Activated CD4-positive, alpha-beta T cell treated with anti-CD3 and anti-CD28 coated beads, Interleukin-2, amount 10 ng/mL, durations not matched to agents 7 days and 5 days (primary cell): ENCODE data around the gene PSTPIP1. TPM values are rescaled to one million over a fixed set of nuclear protein-coding genes. Genes with fewer than 3 reads are reported as not detected.
A peak's percentile ranks its signal among the peaks of the same experiment; 100 is the strongest.

Experiments
- CTCF ChIA-PET: fragments of 350-600 bp; sonication (Branson Sonifier 250); formaldehyde crosslinking; loops from one replicate; lab custom pipeline; 2021; ENCODE audit warnings: antibody characterized with exemption; lab: Charles Lee
- POLR2A ChIA-PET: fragments of 350-600 bp; sonication (Branson Sonifier 250); formaldehyde crosslinking; loops from one replicate; lab custom pipeline; 2021; ENCODE audit warnings: antibody characterized with exemption; lab: Charles Lee
- DNase-seq: peaks from one replicate; pipeline ENCODE4 v3.0.0-alpha.2; 2020
- H3K27ac Mint-ChIP-seq: one replicate; pipeline ENCODE4 v1.8.0; 2021; ENCODE audit warnings: mild to moderate bottlenecking, moderate library complexity, mixed read lengths
- H3K27me3 Mint-ChIP-seq: one replicate; pipeline ENCODE4 v1.8.0; 2021; ENCODE audit warnings: mixed read lengths
- H3K36me3 Mint-ChIP-seq: one replicate; pipeline ENCODE4 v1.8.0; 2021; ENCODE audit warnings: low read depth, mixed read lengths
- H3K4me1 Mint-ChIP-seq: one replicate; pipeline ENCODE4 v1.8.0; 2021; ENCODE audit warnings: mixed read lengths
- H3K4me3 Mint-ChIP-seq: one replicate; pipeline ENCODE4 v1.8.0; 2021; ENCODE audit warnings: mild to moderate bottlenecking, moderate library complexity, mixed read lengths
- H3K9me3 Mint-ChIP-seq: one replicate; pipeline ENCODE4 v1.8.0; 2021; ENCODE audit warnings: mixed read lengths
- total RNA-seq, 2 experiments: library from RNA; stranded (reverse); gene quantifications; one replicate each; pipeline ENCODE4 v1.2.3, GENCODE V29; 2021

Gene PSTPIP1
- total RNA-seq, 2 experiments from 2014 or later, result 135 to 176 TPM

GRCh38 chr15:77025083-77025901, 30.4 kb downstream of the PSTPIP1 start:
- POLR2A ChIA-PET, result no interaction called here
- CTCF ChIA-PET, result interaction anchor here (1.1 to 3.1 kb wide), 5 partner anchors 8 to 518 kb away, joined by 3 to 16 read pairs (median 10); partner anchors contain the start of gene PSTPIP1
- Mint-ChIP-seq H3K4me3 (no peak overlapping the region), H3K27me3 (no peaks in the 10 kb centered on the region), H3K9me3 (no peaks in the 10 kb centered on the region), H3K36me3 (peaks cover 61% of the 10 kb centered on the region), H3K27ac (peak overlapping the region; percentile 46), H3K4me1 (peaks cover 48% of the 10 kb centered on the region)
- no peak for DNase-seq

GRCh38 chr15:77025941-77026411, 31.1 kb downstream of the PSTPIP1 start:
- H3K9me3 Mint-ChIP-seq, result no peaks in the 10 kb centered on the region
- peaks cover 58% of the 10 kb centered on the region for H3K36me3 Mint-ChIP-seq
- DNase-seq, result no peak
- ChIA-PET POLR2A (no interaction called here), CTCF (no interaction called here)
- no peak overlapping the region for H3K27ac Mint-ChIP-seq
- no peak overlapping the region for H3K4me3 Mint-ChIP-seq
- H3K27me3 Mint-ChIP-seq, result no peaks in the 10 kb centered on the region
- peaks cover 43% of the 10 kb centered on the region for H3K4me1 Mint-ChIP-seq

DNA sequence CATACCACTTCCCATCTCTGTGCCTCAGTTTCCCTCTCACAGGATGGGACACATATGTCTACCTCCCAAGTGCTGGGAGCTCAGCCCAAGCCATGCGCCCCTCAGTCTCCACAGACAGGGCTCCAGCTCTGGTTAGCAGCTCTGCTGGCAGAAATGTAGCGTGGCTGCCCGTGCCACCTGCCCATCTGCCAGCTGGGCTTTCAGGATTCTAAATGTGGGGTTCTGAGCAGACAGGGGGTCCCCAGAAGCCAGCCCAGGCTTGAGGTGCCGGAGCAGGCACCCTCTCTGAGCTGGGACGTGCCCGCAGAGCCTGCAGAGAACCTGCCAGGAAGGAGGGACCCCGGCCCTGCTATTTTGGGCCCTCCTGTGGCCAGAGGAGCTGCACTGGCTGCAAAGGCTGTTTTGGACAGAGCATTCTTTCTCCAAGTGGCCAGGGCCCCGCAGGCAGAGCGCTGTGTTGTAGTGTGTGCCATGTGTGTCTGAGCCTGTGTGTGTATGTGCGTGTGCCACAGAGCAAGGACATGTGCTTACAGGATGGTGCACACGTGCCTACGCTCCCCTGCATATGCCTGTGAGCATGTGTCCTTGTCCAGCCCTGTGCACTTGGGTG, 31.7 kb downstream of the PSTPIP1 start:
- no peaks in the 10 kb centered on the region for H3K9me3 Mint-ChIP-seq
- no peak overlapping the region for H3K27ac Mint-ChIP-seq
- H3K4me3 Mint-ChIP-seq, result no peak overlapping the region
- no peak for DNase-seq
- POLR2A ChIA-PET, result no interaction called here
- H3K4me1 Mint-ChIP-seq, result peaks cover 40% of the 10 kb centered on the region
- H3K27me3 Mint-ChIP-seq, result no peaks in the 10 kb centered on the region
- CTCF ChIA-PET, result no interaction called here
- peaks cover 60% of the 10 kb centered on the region for H3K36me3 Mint-ChIP-seq

GRCh38 chr15:77027111-77027696, 32.3 kb downstream of the PSTPIP1 start:
- no peaks in the 10 kb centered on the region for H3K9me3 Mint-ChIP-seq
- no peak overlapping the region for H3K4me3 Mint-ChIP-seq
- H3K4me1 Mint-ChIP-seq, result peaks cover 34% of the 10 kb centered on the region
- H3K27me3 Mint-ChIP-seq, result no peaks in the 10 kb centered on the region
- DNase-seq, result no peak
- H3K27ac Mint-ChIP-seq, result no peak overlapping the region
- H3K36me3 Mint-ChIP-seq, result peaks cover 57% of the 10 kb centered on the region
- CTCF ChIA-PET, result no interaction called here
- POLR2A ChIA-PET, result no interaction called here

DNA sequence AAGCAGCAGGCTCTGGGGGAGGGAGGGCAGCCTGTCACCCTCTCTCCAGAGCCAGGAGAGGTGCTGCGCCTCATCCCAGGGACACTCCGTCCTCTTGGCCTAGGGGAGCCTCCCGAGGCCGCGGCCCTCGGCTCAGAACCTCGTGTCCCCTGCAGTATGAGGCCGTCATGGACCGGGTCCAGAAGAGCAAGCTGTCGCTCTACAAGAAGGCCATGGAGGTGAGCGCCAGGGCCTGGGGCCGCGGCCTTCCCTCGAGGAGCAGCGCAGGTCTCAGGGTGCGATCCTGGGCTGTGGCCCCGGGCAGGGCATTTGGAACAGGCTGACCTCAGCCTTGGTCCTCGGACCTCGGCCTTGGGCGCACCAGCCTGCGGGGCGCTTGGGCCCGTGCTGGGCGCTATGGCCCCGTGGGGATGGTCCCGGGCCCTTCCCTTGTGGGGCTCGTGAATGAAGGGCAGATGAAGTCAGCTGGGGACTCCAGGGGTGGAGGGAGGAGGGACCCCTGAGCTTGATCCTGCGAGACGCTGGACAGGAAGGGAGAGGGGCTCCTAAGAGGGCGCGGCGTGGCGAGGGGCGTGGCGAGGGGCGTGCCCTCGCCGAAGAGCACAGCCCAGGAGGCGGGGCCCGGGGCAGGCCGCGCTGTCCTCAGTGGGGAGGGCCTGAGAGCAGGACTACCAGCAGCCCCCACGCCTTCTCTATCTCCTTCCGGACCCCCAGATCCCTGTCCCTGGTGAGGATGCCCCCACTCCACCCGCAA, 32.9 kb downstream of the PSTPIP1 start:
- no peak for DNase-seq
- Mint-ChIP-seq H3K27me3 (no peaks in the 10 kb centered on the region), H3K4me3 (no peak overlapping the region), H3K27ac (no peak overlapping the region), H3K9me3 (no peaks in the 10 kb centered on the region), H3K4me1 (peaks cover 27% of the 10 kb centered on the region), H3K36me3 (peaks cover 58% of the 10 kb centered on the region)
- POLR2A ChIA-PET, result no interaction called here
- CTCF ChIA-PET, result no interaction called here

GRCh38 chr15:77028451-77029165, 33.7 kb downstream of the PSTPIP1 start:
- POLR2A ChIA-PET, result no interaction called here
- H3K4me3 Mint-ChIP-seq, result no peak overlapping the region
- no peak overlapping the region for H3K27ac Mint-ChIP-seq
- H3K4me1 Mint-ChIP-seq, result peaks cover 20% of the 10 kb centered on the region
- no peak for DNase-seq
- CTCF ChIA-PET, result interaction anchor here (0.8 to 1.1 kb wide), 2 partner anchors 13 to 55 kb away, joined by 3 read pairs; no protein-coding TSS in a partner anchor
- no peaks in the 10 kb centered on the region for H3K9me3 Mint-ChIP-seq
- H3K27me3 Mint-ChIP-seq, result no peaks in the 10 kb centered on the region
- H3K36me3 Mint-ChIP-seq, result peaks cover 57% of the 10 kb centered on the region

GRCh38 chr15:77029166-77030047, 34.5 kb downstream of the PSTPIP1 start:
- Mint-ChIP-seq H3K9me3 (no peaks in the 10 kb centered on the region), H3K4me1 (peaks cover 12% of the 10 kb centered on the region), H3K4me3 (no peak overlapping the region), H3K36me3 (peaks cover 57% of the 10 kb centered on the region), H3K27me3 (no peaks in the 10 kb centered on the region), H3K27ac (peak overlapping the region; percentile 36)
- POLR2A ChIA-PET, result no interaction called here
- no peak for DNase-seq
- CTCF ChIA-PET, result interaction anchor here (0.8 to 1.2 kb wide), 3 partner anchors 14 to 56 kb away, joined by 3 read pairs; no protein-coding TSS in a partner anchor

GRCh38 chr15:77030048-77030927, 35.4 kb downstream of the PSTPIP1 start:
- Mint-ChIP-seq H3K36me3 (peaks cover 64% of the 10 kb centered on the region), H3K9me3 (no peaks in the 10 kb centered on the region), H3K4me1 (peaks cover 12% of the 10 kb centered on the region), H3K27me3 (no peaks in the 10 kb centered on the region), H3K4me3 (no peak overlapping the region), H3K27ac (no peak overlapping the region)
- DNase-seq, result no peak
- POLR2A ChIA-PET, result no interaction called here
- CTCF ChIA-PET, result interaction anchor here (0.5 to 2.8 kb wide), 7 partner anchors 8 to 225 kb away, joined by 3 to 12 read pairs (median 4); partner anchors contain the start of gene PSTPIP1

- CTCF ChIA-PET, result interaction anchor here (0.5 to 2.8 kb wide), 8 partner anchors 8 to 225 kb away, joined by 3 to 12 read pairs (median 4); partner anchors contain the start of gene PSTPIP1
- Mint-ChIP-seq H3K27me3 (no peaks in the 10 kb centered on the region), H3K36me3 (peaks cover 64% of the 10 kb centered on the region), H3K4me3 (no peak overlapping the region), H3K27ac (no peak overlapping the region), H3K9me3 (peaks cover 1% of the 10 kb centered on the region), H3K4me1 (peaks cover 11% of the 10 kb centered on the region)
- POLR2A ChIA-PET, result no interaction called here
- no peak for DNase-seq
Observed at GRCh38 chr15:77030928-77031375, 36.0 kb downstream of the PSTPIP1 start.

- H3K4me3 Mint-ChIP-seq, result no peak overlapping the region
- DNase-seq, result peak; percentile 47
- CTCF ChIA-PET, result interaction anchor here (1.1 to 2.8 kb wide), 7 partner anchors 9 to 58 kb away, joined by 3 to 12 read pairs (median 4); partner anchors contain the start of gene PSTPIP1
- POLR2A ChIA-PET, result no interaction called here
- H3K9me3 Mint-ChIP-seq, result peaks cover 2% of the 10 kb centered on the region
- H3K27me3 Mint-ChIP-seq, result no peaks in the 10 kb centered on the region
- peaks cover 67% of the 10 kb centered on the region for H3K36me3 Mint-ChIP-seq
- peaks cover 9% of the 10 kb centered on the region for H3K4me1 Mint-ChIP-seq
- H3K27ac Mint-ChIP-seq, result no peak overlapping the region
Observed at GRCh38 chr15:77031376-77032050, 36.6 kb downstream of the PSTPIP1 start.
